Measurements from ENCODE around the gene SLC29A1.

- TF ChIP-seq CTCF (IDR thresholded peaks at IDR 0.05) (no peak), EZH2 (IDR thresholded peaks at IDR 0.05; ENCODE audit: borderline replicate concordance, insufficient read depth, low read depth, low read length, poor library complexity, severe bottlenecking) (no peak)
Measured at GRCh38 chr6:44199883-44200282, 23.5 kb upstream of the SLC29A1 start.
